ENCODE data around the gene SCN4A. TPM values are rescaled to one million over a fixed set of nuclear protein-coding genes. Genes with fewer than 3 reads are reported as not detected.

The SCN4A gene
- total RNA-seq, 1 donor from 2014 or later, result 0.43 TPM

- Histone ChIP-seq H3K4me3 (ENCODE audit: insufficient read depth, low read depth, low read length) (no peak overlapping the region), H3K27ac (ENCODE audit: low read depth, low read length) (no peak overlapping the region), H3K27me3 (ENCODE audit: insufficient read depth, low read length) (peaks cover 4% of the 10 kb centered on the region), H2AFZ (ENCODE audit: low read depth, low read length) (peak overlapping the region; percentile 47), H3K4me1 (ENCODE audit: insufficient read depth, low read length) (peaks cover 19% of the 10 kb centered on the region), H3K4me2 (ENCODE audit: low read length) (peak overlapping the region; percentile 80), H3K9ac (ENCODE audit: low read length) (peak overlapping the region; percentile 12), H3K9me3 (ENCODE audit: insufficient read depth, low read depth, low read length) (no peaks in the 10 kb centered on the region), H3K36me3 (ENCODE audit: insufficient read depth, low read length) (no peaks in the 10 kb centered on the region), H4K20me1 (ENCODE audit: insufficient read depth, low read length) (no peaks in the 10 kb centered on the region), H3K79me2 (ENCODE audit: insufficient read depth, low read length) (no peaks in the 10 kb centered on the region)
- Mint-ChIP-seq H3K27me3 (ENCODE audit: low read depth, unreplicated experiment) (peaks cover 15% of the 10 kb centered on the region), H3K36me3 (ENCODE audit: low read depth, unreplicated experiment) (peaks cover 5% of the 10 kb centered on the region), H3K4me1 (ENCODE audit: low read depth, unreplicated experiment) (peaks cover 12% of the 10 kb centered on the region), H3K9me3 (ENCODE audit: unreplicated experiment) (peaks cover 3% of the 10 kb centered on the region), H3K27ac (ENCODE audit: unreplicated experiment) (peak overlapping the region; percentile 60), H3K4me3 (ENCODE audit: unreplicated experiment) (peak overlapping the region; percentile 37)
- no peak for DNase-seq (ENCODE audit: low read depth)
- FAIRE-seq, result no peak
- TF ChIP-seq CTCF (IDR thresholded peaks at IDR 0.05; ENCODE audit: insufficient read depth, low read depth, low read length) (no peak), EZH2 (IDR thresholded peaks at IDR 0.05; ENCODE audit: insufficient read depth, low read length) (no peak)
Measured at GRCh38 chr17:63973930-63974593, 1.3 kb upstream of the SCN4A start.

DNA sequence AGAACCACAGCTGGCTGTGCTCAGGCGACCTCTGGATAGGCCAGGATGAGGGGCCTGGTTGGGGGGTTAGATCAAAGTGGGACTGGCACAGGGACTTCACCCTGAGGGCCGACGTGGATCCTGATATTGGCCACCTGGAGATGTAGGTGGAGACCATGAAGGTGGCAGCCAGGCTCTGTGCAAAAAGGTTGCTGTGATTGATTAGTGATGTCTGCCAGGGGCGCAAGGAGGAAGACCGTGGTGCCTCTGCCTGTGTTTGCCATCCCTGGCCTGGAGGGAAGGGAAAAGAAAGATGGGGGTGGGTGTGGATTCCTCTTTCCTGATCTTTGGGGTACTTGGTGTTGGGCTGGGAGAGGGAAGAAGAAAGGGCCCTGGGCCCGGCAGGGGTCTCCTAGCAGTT is 529 bp upstream of the SCN4A start:
- H4K20me1 ChIP-seq (ENCODE audit: insufficient read depth, low read length), result no peaks in the 10 kb centered on the region
- no peaks in the 10 kb centered on the region for H3K9me3 ChIP-seq (ENCODE audit: insufficient read depth, low read depth, low read length)
- H3K4me1 ChIP-seq (ENCODE audit: insufficient read depth, low read length), result peaks cover 19% of the 10 kb centered on the region
- no peak overlapping the region for H3K4me2 ChIP-seq (ENCODE audit: low read length)
- Mint-ChIP-seq H3K27ac (ENCODE audit: unreplicated experiment) (no peak overlapping the region), H3K27me3 (ENCODE audit: low read depth, unreplicated experiment) (peaks cover 23% of the 10 kb centered on the region), H3K9me3 (ENCODE audit: unreplicated experiment) (peaks cover 3% of the 10 kb centered on the region), H3K4me3 (ENCODE audit: unreplicated experiment) (peak overlapping the region; percentile 29), H3K36me3 (ENCODE audit: low read depth, unreplicated experiment) (peaks cover 5% of the 10 kb centered on the region), H3K4me1 (ENCODE audit: low read depth, unreplicated experiment) (peaks cover 12% of the 10 kb centered on the region)
- H3K27ac ChIP-seq (ENCODE audit: low read depth, low read length), result no peak overlapping the region
- peaks cover 4% of the 10 kb centered on the region for H3K27me3 ChIP-seq (ENCODE audit: insufficient read depth, low read length)
- no peak for TF ChIP-seq CTCF (IDR thresholded peaks at IDR 0.05; ENCODE audit: insufficient read depth, low read depth, low read length)
- TF ChIP-seq EZH2 (IDR thresholded peaks at IDR 0.05; ENCODE audit: insufficient read depth, low read length), result no peak
- no peak overlapping the region for H2AFZ ChIP-seq (ENCODE audit: low read depth, low read length)
- no peaks in the 10 kb centered on the region for H3K79me2 ChIP-seq (ENCODE audit: insufficient read depth, low read length)
- DNase-seq (ENCODE audit: low read depth), result no peak
- no peaks in the 10 kb centered on the region for H3K36me3 ChIP-seq (ENCODE audit: insufficient read depth, low read length)
- no peak overlapping the region for H3K4me3 ChIP-seq (ENCODE audit: insufficient read depth, low read depth, low read length)
- H3K9ac ChIP-seq (ENCODE audit: low read length), result no peak overlapping the region
- FAIRE-seq, result no peak

GRCh38 chr17:63969278-63969677 is 3.4 kb downstream of the SCN4A start:
- Mint-ChIP-seq H3K27me3 (ENCODE audit: low read depth, unreplicated experiment) (peaks cover 27% of the 10 kb centered on the region), H3K9me3 (ENCODE audit: unreplicated experiment) (no peaks in the 10 kb centered on the region), H3K4me1 (ENCODE audit: low read depth, unreplicated experiment) (peaks cover 2% of the 10 kb centered on the region), H3K36me3 (ENCODE audit: low read depth, unreplicated experiment) (peaks cover 2% of the 10 kb centered on the region), H3K27ac (ENCODE audit: unreplicated experiment) (no peak overlapping the region), H3K4me3 (ENCODE audit: unreplicated experiment) (no peak overlapping the region)
- Histone ChIP-seq H3K27ac (ENCODE audit: low read depth, low read length) (no peak overlapping the region), H3K27me3 (ENCODE audit: insufficient read depth, low read length) (no peaks in the 10 kb centered on the region), H3K4me1 (ENCODE audit: insufficient read depth, low read length) (peaks cover 10% of the 10 kb centered on the region), H4K20me1 (ENCODE audit: insufficient read depth, low read length) (no peaks in the 10 kb centered on the region), H3K79me2 (ENCODE audit: insufficient read depth, low read length) (no peaks in the 10 kb centered on the region), H3K36me3 (ENCODE audit: insufficient read depth, low read length) (no peaks in the 10 kb centered on the region), H3K9me3 (ENCODE audit: insufficient read depth, low read depth, low read length) (no peaks in the 10 kb centered on the region), H3K9ac (ENCODE audit: low read length) (no peak overlapping the region), H2AFZ (ENCODE audit: low read depth, low read length) (no peak overlapping the region), H3K4me2 (ENCODE audit: low read length) (no peak overlapping the region), H3K4me3 (ENCODE audit: insufficient read depth, low read depth, low read length) (no peak overlapping the region)
- no peak for FAIRE-seq
- no peak for DNase-seq (ENCODE audit: low read depth)
- TF ChIP-seq EZH2 (IDR thresholded peaks at IDR 0.05; ENCODE audit: insufficient read depth, low read length) (no peak), CTCF (IDR thresholded peaks at IDR 0.05; ENCODE audit: insufficient read depth, low read depth, low read length) (no peak)

All from astrocyte (in vitro differentiated cells and primary cell).